ENCODE results near the gene ZNF597. TPM values are rescaled to one million over a fixed set of nuclear protein-coding genes. Genes with fewer than 3 reads are reported as not detected.

Gene ZNF597
- total RNA-seq, 1 experiment from 2014 or later, result 2.7 TPM

DNA sequence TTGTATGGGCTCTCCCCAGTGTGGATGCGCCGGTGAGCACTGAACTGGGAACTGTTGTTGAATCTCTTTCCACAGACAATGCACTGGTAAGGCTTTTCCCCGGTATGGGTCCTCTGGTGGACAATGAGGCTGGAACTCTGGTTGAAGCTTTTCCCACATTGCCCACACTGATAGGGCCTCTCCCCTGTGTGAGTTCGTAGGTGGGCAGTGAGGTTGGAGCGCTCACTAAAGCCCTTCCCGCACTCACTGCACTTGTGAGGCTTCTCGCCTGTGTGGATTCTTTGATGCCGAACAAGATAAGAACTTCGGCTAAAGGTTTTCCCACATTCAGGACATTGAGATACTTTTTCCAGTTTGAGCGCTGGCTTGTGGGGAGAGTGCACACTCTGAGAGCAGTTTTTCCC lies 60.3 kb downstream of the ZNF597 start:
- Histone ChIP-seq H3K9me3 (ENCODE audit: control insufficient read depth, insufficient read depth, low read depth, low read length) (peaks cover 51% of the 10 kb centered on the region), H3K4me3 (ENCODE audit: low read depth in 2 of 2, low read length in 2 of 2) (no peak overlapping the region), H3K27ac (ENCODE audit: low read length) (no peak overlapping the region), H3K27me3 (ENCODE audit: control insufficient read depth, insufficient read depth, low read length) (no peaks in the 10 kb centered on the region), H3K36me3 (ENCODE audit: control insufficient read depth, insufficient read depth, low read length) (peaks cover 13% of the 10 kb centered on the region), H3K4me1 (ENCODE audit: control insufficient read depth, insufficient read depth, low read length) (no peaks in the 10 kb centered on the region)
- ATAC-seq, result no peak
- TF ChIP-seq POLR2AphosphoS5 (IDR thresholded peaks at IDR 0.05; ENCODE audit: low read depth, low read length) (no peak), TCF7L2 (IDR thresholded peaks at IDR 0.05; ENCODE audit: low read depth, low read length) (no peak), SIN3A (IDR thresholded peaks at IDR 0.05; ENCODE audit: borderline replicate concordance, insufficient read depth, low read depth, low read length) (no peak)
- TF ChIP-seq, protein P1, sequence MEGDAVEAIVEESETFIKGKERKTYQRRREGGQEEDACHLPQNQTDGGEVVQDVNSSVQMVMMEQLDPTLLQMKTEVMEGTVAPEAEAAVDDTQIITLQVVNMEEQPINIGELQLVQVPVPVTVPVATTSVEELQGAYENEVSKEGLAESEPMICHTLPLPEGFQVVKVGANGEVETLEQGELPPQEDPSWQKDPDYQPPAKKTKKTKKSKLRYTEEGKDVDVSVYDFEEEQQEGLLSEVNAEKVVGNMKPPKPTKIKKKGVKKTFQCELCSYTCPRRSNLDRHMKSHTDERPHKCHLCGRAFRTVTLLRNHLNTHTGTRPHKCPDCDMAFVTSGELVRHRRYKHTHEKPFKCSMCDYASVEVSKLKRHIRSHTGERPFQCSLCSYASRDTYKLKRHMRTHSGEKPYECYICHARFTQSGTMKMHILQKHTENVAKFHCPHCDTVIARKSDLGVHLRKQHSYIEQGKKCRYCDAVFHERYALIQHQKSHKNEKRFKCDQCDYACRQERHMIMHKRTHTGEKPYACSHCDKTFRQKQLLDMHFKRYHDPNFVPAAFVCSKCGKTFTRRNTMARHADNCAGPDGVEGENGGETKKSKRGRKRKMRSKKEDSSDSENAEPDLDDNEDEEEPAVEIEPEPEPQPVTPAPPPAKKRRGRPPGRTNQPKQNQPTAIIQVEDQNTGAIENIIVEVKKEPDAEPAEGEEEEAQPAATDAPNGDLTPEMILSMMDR (IDR thresholded peaks at IDR 0.05), result no peak
- TF ChIP-seq, protein P2, sequence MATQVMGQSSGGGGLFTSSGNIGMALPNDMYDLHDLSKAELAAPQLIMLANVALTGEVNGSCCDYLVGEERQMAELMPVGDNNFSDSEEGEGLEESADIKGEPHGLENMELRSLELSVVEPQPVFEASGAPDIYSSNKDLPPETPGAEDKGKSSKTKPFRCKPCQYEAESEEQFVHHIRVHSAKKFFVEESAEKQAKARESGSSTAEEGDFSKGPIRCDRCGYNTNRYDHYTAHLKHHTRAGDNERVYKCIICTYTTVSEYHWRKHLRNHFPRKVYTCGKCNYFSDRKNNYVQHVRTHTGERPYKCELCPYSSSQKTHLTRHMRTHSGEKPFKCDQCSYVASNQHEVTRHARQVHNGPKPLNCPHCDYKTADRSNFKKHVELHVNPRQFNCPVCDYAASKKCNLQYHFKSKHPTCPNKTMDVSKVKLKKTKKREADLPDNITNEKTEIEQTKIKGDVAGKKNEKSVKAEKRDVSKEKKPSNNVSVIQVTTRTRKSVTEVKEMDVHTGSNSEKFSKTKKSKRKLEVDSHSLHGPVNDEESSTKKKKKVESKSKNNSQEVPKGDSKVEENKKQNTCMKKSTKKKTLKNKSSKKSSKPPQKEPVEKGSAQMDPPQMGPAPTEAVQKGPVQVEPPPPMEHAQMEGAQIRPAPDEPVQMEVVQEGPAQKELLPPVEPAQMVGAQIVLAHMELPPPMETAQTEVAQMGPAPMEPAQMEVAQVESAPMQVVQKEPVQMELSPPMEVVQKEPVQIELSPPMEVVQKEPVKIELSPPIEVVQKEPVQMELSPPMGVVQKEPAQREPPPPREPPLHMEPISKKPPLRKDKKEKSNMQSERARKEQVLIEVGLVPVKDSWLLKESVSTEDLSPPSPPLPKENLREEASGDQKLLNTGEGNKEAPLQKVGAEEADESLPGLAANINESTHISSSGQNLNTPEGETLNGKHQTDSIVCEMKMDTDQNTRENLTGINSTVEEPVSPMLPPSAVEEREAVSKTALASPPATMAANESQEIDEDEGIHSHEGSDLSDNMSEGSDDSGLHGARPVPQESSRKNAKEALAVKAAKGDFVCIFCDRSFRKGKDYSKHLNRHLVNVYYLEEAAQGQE (IDR thresholded peaks at IDR 0.05; ENCODE audit: insufficient read depth in 1 of 2, low read depth in 2 of 2, low read length in 1 of 2), result no peak
- BruUV-seq (replicated peaks), result no TSS peak
- POLR2A ChIA-PET, result no interaction called here
- DNase-seq (ENCODE audit: low read depth, low spot score), result no peak
- intact Hi-C loops (cut with micrococcal nuclease; ENCODE audit: unreplicated experiment), result no loop called here
- CTCF ChIA-PET, result interaction anchor here (0.5 kb wide), 1 partner anchor 46 kb away, joined by 4 read pairs; no protein-coding TSS in a partner anchor
- in situ Hi-C loops (cut with HindIII; ENCODE audit: low pct_unique_long_range_greater_than_20kb, low sequenced_read_pairs), result no loop called here

Small RNA genes lying within 50 kb of the gene (microRNA-seq; reads per million reads assigned to microRNA genes)
- not detected for gene MIR6126 (ENCODE audit: unreplicated experiment)

Other genes with a start within 250 kb of the ZNF597 start
- gene ZNF200, start 208.3 kb downstream of the ZNF597 start, total RNA-seq (2021; ENCODE audit: unreplicated experiment), result 12.4 TPM
- gene MEFV, start 186.9 kb downstream of the ZNF597 start, total RNA-seq (2021; ENCODE audit: unreplicated experiment), result 0.46 TPM
- gene ZNF263, start 160.0 kb downstream of the ZNF597 start, total RNA-seq (2021; ENCODE audit: unreplicated experiment), result 53.5 TPM
- gene TIGD7, start 138.1 kb downstream of the ZNF597 start, total RNA-seq (2021; ENCODE audit: unreplicated experiment), result 4.5 TPM
- gene ZNF75A, start 138.0 kb downstream of the ZNF597 start, total RNA-seq (2021; ENCODE audit: unreplicated experiment), result 24.5 TPM
- gene OR2C1, start 87.6 kb downstream of the ZNF597 start, total RNA-seq (2021; ENCODE audit: unreplicated experiment), result not detected
- 18.9 TPM for gene ZSCAN32, start 42.5 kb downstream of the ZNF597 start, total RNA-seq (2021; ENCODE audit: unreplicated experiment)
- 14.4 TPM for gene ZNF174, start 42.3 kb downstream of the ZNF597 start, total RNA-seq (2021; ENCODE audit: unreplicated experiment)
- gene NAA60, start 176 bp upstream of the ZNF597 start, total RNA-seq (2021; ENCODE audit: unreplicated experiment), result 56.0 TPM
- not detected for gene C16orf90, start 52.0 kb upstream of the ZNF597 start, total RNA-seq (2021; ENCODE audit: unreplicated experiment)
- gene CLUAP1, start 57.5 kb upstream of the ZNF597 start, total RNA-seq (2021; ENCODE audit: unreplicated experiment), result 14.5 TPM
- 0.26 TPM for gene NLRC3, start 133.9 kb upstream of the ZNF597 start, total RNA-seq (2021; ENCODE audit: unreplicated experiment)
- gene SLX4, start 168.1 kb upstream of the ZNF597 start, total RNA-seq (2021; ENCODE audit: unreplicated experiment), result 15.5 TPM
- gene DNASE1, start 211.2 kb upstream of the ZNF597 start, total RNA-seq (2021; ENCODE audit: unreplicated experiment), result 21.1 TPM

Data from Panc1 (cell line).